ENCODE measurements around the gene HMGXB3. TPM values are rescaled to one million over a fixed set of nuclear protein-coding genes. Genes with fewer than 3 reads are reported as not detected.

Gene HMGXB3
- total RNA-seq, 6 experiments from 2014 or later: 7.7 to 28.3 (median 12.2) TPM

DNA sequence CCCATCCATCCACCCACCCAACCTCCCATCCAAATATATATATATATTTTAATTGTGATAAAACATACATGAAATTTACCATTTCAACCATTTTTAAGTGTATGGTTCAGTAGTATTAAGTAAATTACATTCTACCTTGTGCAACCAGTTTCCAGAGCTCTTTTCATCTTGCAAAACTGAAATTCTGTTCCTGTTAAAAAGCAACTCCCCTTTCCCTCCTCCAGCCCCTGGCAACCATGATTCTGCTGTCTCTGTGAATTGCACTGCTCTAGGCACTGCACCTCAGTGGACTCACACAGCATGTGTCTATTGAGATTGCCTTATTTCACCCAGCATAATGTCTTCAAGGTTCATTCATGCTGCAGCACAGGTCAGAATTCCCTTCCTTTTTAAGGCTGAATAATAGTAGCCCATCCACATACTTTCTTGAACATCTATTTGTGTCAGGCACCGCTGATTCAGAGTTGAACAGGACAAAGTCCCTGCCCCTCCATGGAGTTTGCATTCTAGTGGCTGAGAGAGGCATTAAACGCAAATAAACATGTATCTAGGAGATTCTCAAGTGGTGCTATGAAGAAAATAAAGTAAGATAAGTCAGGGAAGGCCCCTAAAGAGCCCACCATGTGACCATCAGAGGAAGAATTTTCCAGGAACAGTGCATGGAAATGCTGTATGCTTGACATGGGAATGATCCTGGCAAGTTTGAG lies 61.8 kb downstream of the HMGXB3 start:
- no peaks in the 10 kb centered on the region for H3K36me3 ChIP-seq
- WGBS (ENCODE audit: insufficient coverage, low coverage, low lambda C conversion rate, missing lambda C conversion rate): 29% methylated on average over 2 of the region's 2 CpGs
- H3K27me3 ChIP-seq: no peaks in the 10 kb centered on the region
- TF ChIP-seq CTCF (IDR thresholded peaks at IDR 0.05) (no peak), POLR2A (IDR thresholded peaks at IDR 0.05) (no peak)
- DNase-seq (no peak), ATAC-seq (no peak)
- no peaks in the 10 kb centered on the region for H3K9me3 ChIP-seq
- no peak overlapping the region for H3K27ac ChIP-seq
- H3K4me3 ChIP-seq: no peak overlapping the region
- no peaks in the 10 kb centered on the region for H3K4me1 ChIP-seq
- intact Hi-C loops (cut with DNase I): no loop called here

GRCh38 chr5:150063638-150064037 lies 63.1 kb downstream of the HMGXB3 start:
- intact Hi-C loops (cut with DNase I): no loop called here
- no peak overlapping the region for H3K27ac ChIP-seq
- ATAC-seq (no peak), DNase-seq (no peak)
- H3K4me1 ChIP-seq: no peaks in the 10 kb centered on the region
- 50% methylated on average over 1 of the region's 5 CpGs for WGBS (ENCODE audit: insufficient coverage, low coverage, low lambda C conversion rate, missing lambda C conversion rate)
- no peak for TF ChIP-seq POLR2A (IDR thresholded peaks at IDR 0.05)
- no peak for TF ChIP-seq CTCF (IDR thresholded peaks at IDR 0.05)
- H3K36me3 ChIP-seq: no peaks in the 10 kb centered on the region
- H3K27me3 ChIP-seq: no peaks in the 10 kb centered on the region
- H3K9me3 ChIP-seq: no peaks in the 10 kb centered on the region
- H3K4me3 ChIP-seq: no peak overlapping the region

DNA sequence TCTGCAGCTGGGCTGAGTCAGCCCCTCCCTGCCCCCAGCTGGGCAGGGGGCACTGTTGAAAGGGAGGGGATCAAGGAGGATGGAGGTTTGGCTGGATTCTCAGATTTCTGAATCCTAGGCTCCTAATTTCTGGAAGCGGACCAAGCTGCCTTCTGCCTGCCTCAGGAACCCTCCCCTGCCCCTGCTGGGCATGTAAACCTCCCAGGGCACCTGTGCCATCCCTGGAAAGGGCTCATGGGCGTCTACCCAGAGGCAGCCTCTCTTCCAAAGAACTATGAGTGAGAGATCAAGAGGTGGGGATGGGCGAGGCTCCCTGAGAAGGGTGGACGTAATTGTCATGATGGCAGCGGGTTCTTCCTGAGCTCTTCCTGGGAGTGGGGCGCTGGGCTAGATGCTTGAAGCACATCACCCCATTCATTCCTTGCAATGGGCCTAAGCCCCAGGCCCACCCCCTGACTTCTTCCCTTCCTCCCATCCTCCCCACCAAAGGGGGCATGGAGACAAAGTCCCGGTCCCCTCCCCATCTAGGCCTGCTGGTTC lies 64.2 kb downstream of the HMGXB3 start:
- H3K4me1 ChIP-seq: no peaks in the 10 kb centered on the region
- H3K36me3 ChIP-seq: no peaks in the 10 kb centered on the region
- TF ChIP-seq CTCF (IDR thresholded peaks at IDR 0.05): no peak
- TF ChIP-seq POLR2A (IDR thresholded peaks at IDR 0.05): no peak
- no peaks in the 10 kb centered on the region for H3K9me3 ChIP-seq
- WGBS (ENCODE audit: insufficient coverage, low coverage, low lambda C conversion rate, missing lambda C conversion rate): 36% methylated on average over 2 of the region's 7 CpGs
- intact Hi-C loops (cut with DNase I): no loop called here
- no peaks in the 10 kb centered on the region for H3K27me3 ChIP-seq
- no peak overlapping the region for H3K4me3 ChIP-seq
- no peak for ATAC-seq
- no peak for DNase-seq
- H3K27ac ChIP-seq: no peak overlapping the region

GRCh38 chr5:150065346-150065745 lies 64.8 kb downstream of the HMGXB3 start:
- no peaks in the 10 kb centered on the region for H3K36me3 ChIP-seq
- DNase-seq (no peak), ATAC-seq (peak; percentile 49 to 61 (median 53))
- intact Hi-C loops (cut with DNase I): no loop called here
- 25% methylated on average over 1 of the region's 6 CpGs for WGBS (ENCODE audit: insufficient coverage, low coverage, low lambda C conversion rate, missing lambda C conversion rate)
- no peak overlapping the region for H3K4me3 ChIP-seq
- no peaks in the 10 kb centered on the region for H3K27me3 ChIP-seq
- no peaks in the 10 kb centered on the region for H3K4me1 ChIP-seq
- no peak overlapping the region for H3K27ac ChIP-seq
- TF ChIP-seq POLR2A (IDR thresholded peaks at IDR 0.05) (no peak), CTCF (IDR thresholded peaks at IDR 0.05) (no peak)
- no peaks in the 10 kb centered on the region for H3K9me3 ChIP-seq
